Gastroesophageal sphincter (tissue), 4 donors: ENCODE measurements around the gene CHAMP1. TPM values are rescaled to one million over a fixed set of nuclear protein-coding genes. Genes with fewer than 3 reads are reported as not detected.

Experiments
- ATAC-seq: fragments of 150-250 bp; one replicate; pipeline ENCODE4 v1.9.1; 2016; ENCODE audit warnings: mild to moderate bottlenecking, moderate library complexity
- H3K27ac ChIP-seq, 4 donors: fragments of 200-600 bp; sonication (generic) in 3 of 4; 1 replicate in 3 of 4; 2 replicates in 1 of 4; pipeline ENCODE4 v1.5.1; 2016 to 2019
- H3K27me3 ChIP-seq: fragments of 200-600 bp; sonication (generic); one replicate; pipeline ENCODE4 v1.5.1; 2019
- H3K36me3 ChIP-seq, 2 donors: fragments of 200-600 bp; sonication (generic); one replicate each; pipeline ENCODE4 v1.5.1; 2019; ENCODE audit warnings: control low read depth in 1 of 2
- H3K4me1 ChIP-seq, 3 donors: fragments of 200-600 bp; sonication (generic); 1 replicate in 2 of 3; 2 replicates in 1 of 3; pipeline ENCODE4 v1.5.1; 2016 to 2019; ENCODE audit warnings: control low read depth in 2 of 3
- H3K4me3 ChIP-seq, 2 donors: fragments of 200-600 bp; sonication (generic); one replicate each; pipeline ENCODE4 v1.5.1; 2019; ENCODE audit warnings: mild to moderate bottlenecking in 1 of 2, moderate library complexity in 1 of 2
- H3K9me3 ChIP-seq, 3 donors: fragments of 200-600 bp; sonication (generic); one replicate each; pipeline ENCODE4 v1.5.1; 2017 to 2019; ENCODE audit warnings: control low read depth in 2 of 3
- EP300 ChIP-seq: sonication (generic); formaldehyde crosslinking; IDR thresholded peaks from one replicate; pipeline ENCODE4 v1.6.1; 2017; ENCODE audit warnings: antibody characterized with exemption, mild to moderate bottlenecking
- POLR2A ChIP-seq, 2 donors: fragments of 450-650 bp; IDR thresholded peaks; one replicate each; pipeline ENCODE4 v1.6.1; 2017; ENCODE audit warnings: antibody characterized with exemption in 2 of 2, mild to moderate bottlenecking in 2 of 2, moderate library complexity in 1 of 2
- POLR2AphosphoS5 ChIP-seq: sonication (generic); formaldehyde crosslinking; IDR thresholded peaks from one replicate; pipeline ENCODE4 v1.6.1; 2017; ENCODE audit warnings: antibody characterized with exemption
- WGBS, 2 donors: methylation state at CpG; one replicate each; pipeline ENCODE4 v1.1.5; 2018; ENCODE audit warnings: low coverage in 1 of 2; 5-methylcytosine and 5-hydroxymethylcytosine counted together
- total RNA-seq, 4 donors: library from RNA; depleted of rRNA; stranded (reverse); fragments of >200 nt; gene quantifications; one replicate each; pipeline ENCODE4 v1.1.0, GENCODE V29; 2016
- TF ChIP-seq, protein P1 (sequence below), 4 experiments: fragments of 200-600 bp in 2 of 4; fragments of 450-650 bp in 2 of 4; sonication (generic) in 1 of 4; IDR thresholded peaks; one replicate each; pipeline ENCODE4 v1.5.1; 2017 to 2019; ENCODE audit warnings: antibody characterized with exemption in 4 of 4, mild to moderate bottlenecking in 2 of 4, moderate library complexity in 2 of 4

Gene CHAMP1
- 10 to 100 TPM in 2 of 4 donors, 1 to 10 TPM in 2; 7.5 to 15.3 (median 10.9) TPM for total RNA-seq

- Histone ChIP-seq H3K4me3 (peak within 1 kb of the TSS; percentile 70 to 75), H3K4me1 (peaks cover 5 to 57% (median 14%) of the 10 kb centered on the region in 3 donors), H3K36me3 (no peaks in the 10 kb centered on the region), H3K27ac (peak within 1 kb of the TSS; percentile 72 to 99 (median 94)), H3K27me3 (no peaks in the 10 kb centered on the region), H3K9me3 (no peaks in the 10 kb centered on the region)
- peak; percentile 96 for ATAC-seq
- WGBS, 2 donors: 0 to 3% methylated on average over 3 to 6 of the region's 107 CpGs
- TF ChIP-seq, protein P1, sequence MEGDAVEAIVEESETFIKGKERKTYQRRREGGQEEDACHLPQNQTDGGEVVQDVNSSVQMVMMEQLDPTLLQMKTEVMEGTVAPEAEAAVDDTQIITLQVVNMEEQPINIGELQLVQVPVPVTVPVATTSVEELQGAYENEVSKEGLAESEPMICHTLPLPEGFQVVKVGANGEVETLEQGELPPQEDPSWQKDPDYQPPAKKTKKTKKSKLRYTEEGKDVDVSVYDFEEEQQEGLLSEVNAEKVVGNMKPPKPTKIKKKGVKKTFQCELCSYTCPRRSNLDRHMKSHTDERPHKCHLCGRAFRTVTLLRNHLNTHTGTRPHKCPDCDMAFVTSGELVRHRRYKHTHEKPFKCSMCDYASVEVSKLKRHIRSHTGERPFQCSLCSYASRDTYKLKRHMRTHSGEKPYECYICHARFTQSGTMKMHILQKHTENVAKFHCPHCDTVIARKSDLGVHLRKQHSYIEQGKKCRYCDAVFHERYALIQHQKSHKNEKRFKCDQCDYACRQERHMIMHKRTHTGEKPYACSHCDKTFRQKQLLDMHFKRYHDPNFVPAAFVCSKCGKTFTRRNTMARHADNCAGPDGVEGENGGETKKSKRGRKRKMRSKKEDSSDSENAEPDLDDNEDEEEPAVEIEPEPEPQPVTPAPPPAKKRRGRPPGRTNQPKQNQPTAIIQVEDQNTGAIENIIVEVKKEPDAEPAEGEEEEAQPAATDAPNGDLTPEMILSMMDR (IDR thresholded peaks at IDR 0.05): peak in 1 of 4 experiments; percentile 15
- TF ChIP-seq POLR2A (IDR thresholded peaks at IDR 0.05) (peak; percentile 84 to 90), POLR2AphosphoS5 (peak; percentile 67), EP300 (no peak)
Observed at GRCh38 chr13:114314074-114314912, at the start of gene CHAMP1. Gene CHAMP1 (plus strand): TSS chr13:114314503. CDS start chr13:114323843, 9,340 bp downstream.

DNA sequence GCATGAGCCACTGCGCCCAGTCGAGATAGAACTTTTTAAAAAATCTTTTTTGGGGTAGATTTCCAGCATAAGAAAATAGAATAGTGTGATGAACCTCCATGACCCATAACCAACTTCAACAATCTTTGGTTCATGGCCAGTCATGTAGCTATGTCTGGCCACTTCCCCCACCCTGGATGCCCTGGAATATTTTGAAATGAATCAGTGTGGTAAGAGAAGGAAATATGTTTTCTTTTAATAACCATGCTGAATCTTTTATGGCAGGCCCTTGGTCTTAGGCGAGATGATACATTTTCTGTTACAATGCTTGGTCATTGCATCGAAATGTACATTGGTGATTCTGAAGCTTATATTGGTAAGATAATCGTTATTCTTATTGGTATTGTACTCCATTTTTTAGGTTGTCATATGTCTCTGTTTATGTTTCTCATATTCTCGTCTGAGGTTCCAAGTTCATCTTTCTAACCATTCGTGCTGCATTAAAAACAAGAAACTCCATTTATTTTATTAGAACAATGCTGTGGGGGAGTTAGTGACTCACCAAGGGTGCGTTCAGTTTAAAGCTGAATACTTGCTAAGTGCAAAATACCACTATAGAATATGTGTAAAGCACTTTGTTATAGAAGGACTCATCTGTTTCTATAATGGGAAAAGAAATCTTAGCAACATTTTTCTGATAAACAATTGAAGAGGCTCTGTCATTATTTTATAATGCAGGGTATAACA is 49.3 kb upstream of the CHAMP1 start:
- TF ChIP-seq POLR2AphosphoS5 (no peak), POLR2A (IDR thresholded peaks at IDR 0.05) (no peak), EP300 (no peak)
- TF ChIP-seq, protein P1 (IDR thresholded peaks at IDR 0.05): no peak
- H3K9me3 ChIP-seq: no peaks in the 10 kb centered on the region
- no peak for ATAC-seq
- no peaks in the 10 kb centered on the region for H3K4me1 ChIP-seq
- H3K27me3 ChIP-seq: no peaks in the 10 kb centered on the region
- 77 to 89% methylated on average over 6 of the region's 8 CpGs for WGBS, 2 donors
- no peak overlapping the region for H3K27ac ChIP-seq
- peaks cover 4 to 100% of the 10 kb centered on the region in 2 donors for H3K36me3 ChIP-seq
- H3K4me3 ChIP-seq: no peak overlapping the region

- no peak overlapping the region for H3K4me3 ChIP-seq
- WGBS, 2 donors: 91 to 93% methylated on average over 3 to 5 of the region's 5 CpGs
- no peaks in the 10 kb centered on the region for H3K4me1 ChIP-seq
- no peaks in the 10 kb centered on the region for H3K9me3 ChIP-seq
- H3K27ac ChIP-seq: no peak overlapping the region
- H3K36me3 ChIP-seq: peaks cover 4 to 100% of the 10 kb centered on the region in 2 donors
- no peak for TF ChIP-seq POLR2AphosphoS5
- no peak for TF ChIP-seq EP300
- TF ChIP-seq, protein P1 (IDR thresholded peaks at IDR 0.05): no peak
- TF ChIP-seq POLR2A (IDR thresholded peaks at IDR 0.05): no peak
- H3K27me3 ChIP-seq: no peaks in the 10 kb centered on the region
- no peak for ATAC-seq
Observed at GRCh38 chr13:114266241-114266640, 48.1 kb upstream of the CHAMP1 start.

- Histone ChIP-seq H3K36me3 (peaks cover 3 to 100% of the 10 kb centered on the region in 2 donors), H3K4me1 (no peaks in the 10 kb centered on the region), H3K4me3 (no peak overlapping the region), H3K27me3 (no peaks in the 10 kb centered on the region), H3K9me3 (no peaks in the 10 kb centered on the region), H3K27ac (no peak overlapping the region)
- ATAC-seq: no peak
- no peak for TF ChIP-seq EP300
- no peak for TF ChIP-seq POLR2A (IDR thresholded peaks at IDR 0.05)
- TF ChIP-seq POLR2AphosphoS5: no peak
- TF ChIP-seq, protein P1 (IDR thresholded peaks at IDR 0.05): no peak
- 96 to 100% methylated on average over 3 to 6 of the region's 6 CpGs for WGBS, 2 donors
Observed at GRCh38 chr13:114268344-114269280, 45.7 kb upstream of the CHAMP1 start.
